Ishikawa (cell line): ENCODE data around the gene RPL38.

Source experiments
- CEBPB ChIP-seq: IDR thresholded peaks from 2 replicates; pipeline ENCODE4 v1.6.1; 2012
- EGR1 ChIP-seq: IDR thresholded peaks from 2 replicates; pipeline ENCODE4 v1.6.1; 2012
- FOXM1 ChIP-seq: IDR thresholded peaks from 2 replicates; pipeline ENCODE4 v1.6.1; 2012; ENCODE audit warnings: low read depth, borderline replicate concordance
- MAX ChIP-seq: IDR thresholded peaks from 2 replicates; pipeline ENCODE4 v1.6.1; 2012
- NFIC ChIP-seq: IDR thresholded peaks from 2 replicates; pipeline ENCODE4 v1.6.1; 2012
- RAD21 ChIP-seq: IDR thresholded peaks from 2 replicates; pipeline ENCODE4 v1.6.1; 2012; ENCODE audit warnings: low read depth
- TAF1 ChIP-seq: IDR thresholded peaks from 2 replicates; pipeline ENCODE4 v1.6.1; 2012; ENCODE audit warnings: low read depth, mild to moderate bottlenecking
- TCF12 ChIP-seq: IDR thresholded peaks from 2 replicates; pipeline ENCODE4 v1.6.1; 2012; ENCODE audit warnings: low read depth
- TF ChIP-seq, protein P1 (sequence below): IDR thresholded peaks from 2 replicates; pipeline ENCODE4 v1.6.1; 2012

The RPL38 gene

GRCh38 chr17:74259667-74260524, 56.4 kb downstream of the RPL38 start:
- TF ChIP-seq NFIC: no peak
- no peak for TF ChIP-seq TCF12
- no peak for TF ChIP-seq CEBPB
- no peak for TF ChIP-seq FOXM1
- TF ChIP-seq, protein P1, sequence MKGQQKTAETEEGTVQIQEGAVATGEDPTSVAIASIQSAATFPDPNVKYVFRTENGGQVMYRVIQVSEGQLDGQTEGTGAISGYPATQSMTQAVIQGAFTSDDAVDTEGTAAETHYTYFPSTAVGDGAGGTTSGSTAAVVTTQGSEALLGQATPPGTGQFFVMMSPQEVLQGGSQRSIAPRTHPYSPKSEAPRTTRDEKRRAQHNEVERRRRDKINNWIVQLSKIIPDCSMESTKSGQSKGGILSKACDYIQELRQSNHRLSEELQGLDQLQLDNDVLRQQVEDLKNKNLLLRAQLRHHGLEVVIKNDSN: no peak
- no peak for TF ChIP-seq TAF1
- TF ChIP-seq RAD21: no peak
- no peak for TF ChIP-seq MAX
- no peak for TF ChIP-seq EGR1
